ENCODE results near the gene TP63. TPM values are rescaled to one million over a fixed set of nuclear protein-coding genes. Genes with fewer than 3 reads are reported as not detected.

Gene TP63
- total and polyA plus RNA-seq, 3 donors from 2014 or later = 5.2 to 10.5 (median 6.0) TPM

DNA sequence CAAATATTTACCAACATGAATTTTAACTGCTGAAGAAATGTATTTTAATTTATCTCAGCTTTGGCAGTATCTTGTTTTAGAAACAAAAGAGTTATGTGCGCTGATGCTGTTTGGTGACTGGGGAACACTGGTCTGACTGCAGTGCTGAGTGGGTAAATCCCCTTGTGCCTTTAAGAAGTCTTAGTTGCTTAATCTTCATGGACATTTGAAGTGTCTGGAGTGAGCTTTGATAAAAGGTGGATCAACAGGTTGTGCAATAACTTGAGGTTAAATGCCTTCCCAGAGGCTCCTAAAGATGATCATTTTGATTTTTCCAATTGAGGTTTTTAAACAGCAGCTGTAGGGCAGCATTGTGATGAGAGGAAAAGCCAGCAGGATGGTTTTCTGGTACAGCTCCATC, 68.7 kb downstream of the TP63 start:
- Histone ChIP-seq H3K27me3 (no peaks in the 10 kb centered on the region), H3K4me3 (no peak overlapping the region), H3K27ac (no peak overlapping the region), H3K9me3 (no peaks in the 10 kb centered on the region), H3K36me3 (ENCODE audit: low read depth, missing control alignments) (no peaks in the 10 kb centered on the region), H3K4me1 (no peaks in the 10 kb centered on the region)
- WGBS, 2 donors = 96% methylated on average over 1 of the region's 1 CpG
- no peak for DNase-seq
- intact Hi-C loops (cut with DNase I; ENCODE audit: low total_unique reads) = no loop called here
- TF ChIP-seq, protein P1, sequence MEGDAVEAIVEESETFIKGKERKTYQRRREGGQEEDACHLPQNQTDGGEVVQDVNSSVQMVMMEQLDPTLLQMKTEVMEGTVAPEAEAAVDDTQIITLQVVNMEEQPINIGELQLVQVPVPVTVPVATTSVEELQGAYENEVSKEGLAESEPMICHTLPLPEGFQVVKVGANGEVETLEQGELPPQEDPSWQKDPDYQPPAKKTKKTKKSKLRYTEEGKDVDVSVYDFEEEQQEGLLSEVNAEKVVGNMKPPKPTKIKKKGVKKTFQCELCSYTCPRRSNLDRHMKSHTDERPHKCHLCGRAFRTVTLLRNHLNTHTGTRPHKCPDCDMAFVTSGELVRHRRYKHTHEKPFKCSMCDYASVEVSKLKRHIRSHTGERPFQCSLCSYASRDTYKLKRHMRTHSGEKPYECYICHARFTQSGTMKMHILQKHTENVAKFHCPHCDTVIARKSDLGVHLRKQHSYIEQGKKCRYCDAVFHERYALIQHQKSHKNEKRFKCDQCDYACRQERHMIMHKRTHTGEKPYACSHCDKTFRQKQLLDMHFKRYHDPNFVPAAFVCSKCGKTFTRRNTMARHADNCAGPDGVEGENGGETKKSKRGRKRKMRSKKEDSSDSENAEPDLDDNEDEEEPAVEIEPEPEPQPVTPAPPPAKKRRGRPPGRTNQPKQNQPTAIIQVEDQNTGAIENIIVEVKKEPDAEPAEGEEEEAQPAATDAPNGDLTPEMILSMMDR (IDR thresholded peaks at IDR 0.05) = no peak

DNA sequence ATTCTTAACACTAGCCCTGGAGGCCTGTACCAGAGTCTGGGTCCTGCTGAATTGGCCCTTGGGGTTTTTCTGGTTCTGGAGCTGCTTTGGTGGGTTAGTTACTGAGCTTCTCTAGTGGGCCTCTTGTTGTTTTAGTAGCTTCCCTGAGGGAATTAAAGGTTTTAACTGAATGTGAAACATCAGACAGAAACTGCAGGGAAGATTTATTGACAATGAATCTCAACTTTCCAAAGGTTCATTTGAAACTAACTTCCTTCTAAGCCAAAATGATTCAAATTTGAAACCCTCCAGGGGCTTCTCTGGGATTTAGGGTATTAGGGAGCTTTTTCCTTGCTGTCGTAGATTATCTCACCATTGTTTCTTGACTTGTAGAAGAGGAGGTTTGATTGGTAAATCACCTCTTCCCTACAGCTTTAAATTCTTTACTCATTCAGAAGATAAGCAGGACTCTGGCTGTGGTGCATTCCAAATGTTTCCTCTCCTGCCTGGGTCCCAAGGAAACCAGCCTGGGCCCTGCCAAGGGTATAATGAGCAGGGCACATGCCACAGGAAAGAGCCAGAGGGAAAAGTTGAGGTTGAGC, 71.0 kb downstream of the TP63 start:
- Histone ChIP-seq H3K4me3 (no peak overlapping the region), H3K9me3 (no peaks in the 10 kb centered on the region), H3K27me3 (no peaks in the 10 kb centered on the region), H3K36me3 (ENCODE audit: low read depth, missing control alignments) (no peaks in the 10 kb centered on the region), H3K4me1 (no peaks in the 10 kb centered on the region), H3K27ac (no peak overlapping the region)
- no peak for DNase-seq
- TF ChIP-seq, protein P1 (IDR thresholded peaks at IDR 0.05) = no peak
- TF ChIP-seq POLR2A (IDR thresholded peaks at IDR 0.05) = no peak
- WGBS, 2 donors = 79 to 96% methylated on average over 1 of the region's 1 CpG
- intact Hi-C loops (cut with DNase I; ENCODE audit: low total_unique reads) = no loop called here

DNA sequence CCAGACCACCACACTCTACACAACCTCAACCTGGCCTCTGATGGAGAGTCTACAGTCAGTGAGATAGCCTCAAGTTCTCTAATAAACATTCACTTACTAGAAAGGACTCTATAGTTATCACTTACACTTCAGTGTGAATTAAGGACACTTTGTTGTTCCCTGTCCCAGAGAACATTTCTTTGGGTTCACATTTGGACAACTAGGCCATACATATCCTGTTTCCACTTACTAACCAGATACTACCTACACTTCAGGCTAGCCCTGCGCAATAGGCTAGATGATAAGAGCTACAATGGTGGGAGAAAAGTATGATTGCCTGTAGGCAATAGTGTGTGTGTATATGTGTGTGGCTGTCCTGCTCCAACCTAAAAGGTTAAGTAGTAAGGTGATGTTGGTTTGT, 72.7 kb downstream of the TP63 start:
- no peak for TF ChIP-seq POLR2A (IDR thresholded peaks at IDR 0.05)
- TF ChIP-seq, protein P1 (IDR thresholded peaks at IDR 0.05) = no peak
- no peaks in the 10 kb centered on the region for H3K36me3 ChIP-seq (ENCODE audit: low read depth, missing control alignments)

DNA sequence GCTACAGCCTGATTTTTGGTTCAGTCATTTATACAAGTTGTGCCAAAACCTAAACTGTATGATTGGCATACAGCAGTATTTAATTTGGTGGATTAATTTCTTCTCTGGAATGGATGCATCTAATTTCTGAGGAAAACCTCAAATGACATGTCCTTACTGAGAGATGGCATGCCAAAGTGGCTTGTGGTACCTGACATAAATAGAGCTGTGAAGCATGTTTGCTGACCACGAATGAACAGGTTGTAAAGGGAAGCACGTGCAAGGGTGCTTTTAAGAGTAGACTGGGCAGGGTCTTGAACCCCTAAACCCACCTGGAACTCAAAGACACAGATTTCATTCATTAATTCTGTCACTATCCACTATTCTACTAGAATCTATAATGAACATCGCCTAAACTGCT, 77.2 kb downstream of the TP63 start:
- no peaks in the 10 kb centered on the region for H3K9me3 ChIP-seq
- H3K4me1 ChIP-seq = peaks cover 9% of the 10 kb centered on the region
- no peak for TF ChIP-seq POLR2A (IDR thresholded peaks at IDR 0.05)
- TF ChIP-seq, protein P1 (IDR thresholded peaks at IDR 0.05) = no peak
- intact Hi-C loops (cut with DNase I; ENCODE audit: low total_unique reads) = no loop called here
- no peaks in the 10 kb centered on the region for H3K36me3 ChIP-seq (ENCODE audit: low read depth, missing control alignments)
- DNase-seq = no peak
- WGBS, 2 donors = 87 to 96% methylated on average over 3 of the region's 3 CpGs
- no peaks in the 10 kb centered on the region for H3K27me3 ChIP-seq
- no peak overlapping the region for H3K4me3 ChIP-seq
- no peak overlapping the region for H3K27ac ChIP-seq

More for the DNA sequence above, 72.7 kb downstream of the TP63 start:
- Histone ChIP-seq H3K4me1 (no peaks in the 10 kb centered on the region), H3K9me3 (no peaks in the 10 kb centered on the region), H3K27me3 (no peaks in the 10 kb centered on the region), H3K27ac (no peak overlapping the region), H3K4me3 (no peak overlapping the region)
- WGBS, 2 donors = 94 to 97% methylated on average over 1 of the region's 1 CpG
- no peak for DNase-seq
- intact Hi-C loops (cut with DNase I; ENCODE audit: low total_unique reads) = no loop called here
